ENCODE results near the gene ARHGEF7.
"Not testable (repeated sequence)": the region's sequence is repeated elsewhere in the genome, so short reads cannot be mapped to it uniquely, and the experiment has no call there.

ARHGEF7 gene

DNA sequence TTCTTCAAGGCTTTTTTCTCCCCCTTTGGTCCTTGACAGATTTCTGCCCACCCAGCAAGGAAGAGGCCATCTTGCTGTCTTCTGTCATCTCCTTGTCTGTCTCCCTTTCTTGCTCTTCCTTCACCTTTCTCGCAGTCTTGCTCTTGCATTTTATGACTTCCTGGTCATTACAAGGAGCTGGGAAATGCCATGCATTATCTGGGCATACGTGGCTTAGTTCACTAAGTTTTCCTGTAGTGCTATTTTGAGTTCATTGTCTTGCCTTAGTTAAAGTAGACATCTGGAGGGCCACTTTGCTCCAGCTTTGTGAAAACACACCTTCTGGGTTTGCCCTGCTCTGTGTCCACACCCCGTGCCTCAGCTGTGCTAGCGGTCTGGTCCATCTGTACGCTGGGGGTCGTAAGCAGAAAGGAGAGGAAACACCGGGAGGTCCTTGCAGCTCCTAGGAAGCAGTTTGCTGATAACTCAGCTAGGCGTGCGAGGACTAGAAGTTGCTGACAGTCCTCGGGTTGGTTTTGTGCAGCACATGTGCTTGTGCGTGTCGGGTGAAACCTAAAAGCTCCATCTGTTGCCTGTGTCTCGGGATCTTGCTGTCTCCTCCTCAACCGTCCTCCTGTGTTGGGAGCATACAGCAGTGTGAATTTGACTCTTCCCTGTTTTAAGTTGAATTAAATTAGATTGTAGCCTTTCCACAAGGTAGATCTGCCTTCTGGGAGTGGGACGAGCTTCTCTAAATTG is 59.4 kb downstream of the ARHGEF7 start:
- DNase-seq: no peak

DNA sequence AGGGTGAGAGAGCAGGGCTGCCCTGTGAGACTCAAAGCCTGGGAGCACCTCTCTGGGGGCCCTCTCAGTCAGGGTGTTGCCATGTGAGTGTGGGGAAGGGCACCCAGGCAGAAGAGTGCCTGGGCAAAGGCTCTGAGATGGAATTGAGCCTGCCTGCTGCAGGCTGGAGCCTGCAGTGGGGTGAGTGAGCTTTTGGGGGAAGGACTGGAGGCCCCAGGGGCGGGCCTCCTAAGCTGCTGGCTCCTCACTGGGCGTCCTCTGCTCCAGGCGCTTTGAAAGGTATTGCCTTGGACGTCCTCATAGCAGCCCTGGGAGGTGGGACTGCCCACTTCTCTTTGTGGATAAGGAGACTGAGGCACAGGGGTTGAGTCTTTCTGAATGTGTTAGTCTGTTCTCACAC is 60.3 kb downstream of the ARHGEF7 start:
- no peak for DNase-seq

DNA sequence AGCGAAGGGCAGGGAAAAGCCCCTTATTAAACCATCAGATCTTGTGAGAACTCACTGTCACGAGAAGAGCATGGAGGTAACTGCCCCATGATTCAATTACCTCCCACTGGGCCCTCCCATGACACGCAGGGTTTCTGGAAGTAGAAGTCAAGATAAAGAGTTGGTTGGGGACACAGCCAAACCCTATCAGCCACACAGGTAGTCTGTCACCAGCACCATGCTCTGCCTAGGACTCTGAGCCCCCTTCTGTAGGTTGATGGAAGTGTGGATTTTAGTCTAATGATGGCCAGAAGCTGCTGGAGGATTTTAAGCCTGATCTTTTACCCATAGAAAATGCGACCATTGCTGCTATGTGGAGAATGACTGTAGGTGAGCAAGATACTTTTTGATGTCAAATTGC is 60.8 kb downstream of the ARHGEF7 start:
- peak in 2 of 4 experiments; percentile 2 to 30 for DNase-seq

DNA sequence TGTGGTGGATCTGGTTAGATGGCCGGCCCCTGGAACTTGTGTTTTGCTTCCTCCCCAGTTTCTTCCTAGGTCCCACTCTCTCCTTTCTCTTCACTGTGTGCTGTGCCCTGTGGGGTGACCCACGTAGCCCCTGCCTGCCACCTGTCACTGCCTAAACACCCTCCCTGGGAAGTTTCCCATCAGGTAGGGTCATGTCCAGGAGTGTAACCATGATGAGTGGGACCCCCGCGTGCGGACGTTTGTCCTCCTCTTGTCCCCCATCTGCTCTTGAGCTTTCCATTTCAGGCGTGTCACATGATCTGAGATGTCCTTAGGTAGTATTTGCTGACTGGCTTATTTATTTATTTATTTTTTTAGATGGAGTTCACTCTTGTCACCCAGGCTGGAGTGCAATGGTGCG is 61.3 kb downstream of the ARHGEF7 start:
- no peak for DNase-seq

DNA sequence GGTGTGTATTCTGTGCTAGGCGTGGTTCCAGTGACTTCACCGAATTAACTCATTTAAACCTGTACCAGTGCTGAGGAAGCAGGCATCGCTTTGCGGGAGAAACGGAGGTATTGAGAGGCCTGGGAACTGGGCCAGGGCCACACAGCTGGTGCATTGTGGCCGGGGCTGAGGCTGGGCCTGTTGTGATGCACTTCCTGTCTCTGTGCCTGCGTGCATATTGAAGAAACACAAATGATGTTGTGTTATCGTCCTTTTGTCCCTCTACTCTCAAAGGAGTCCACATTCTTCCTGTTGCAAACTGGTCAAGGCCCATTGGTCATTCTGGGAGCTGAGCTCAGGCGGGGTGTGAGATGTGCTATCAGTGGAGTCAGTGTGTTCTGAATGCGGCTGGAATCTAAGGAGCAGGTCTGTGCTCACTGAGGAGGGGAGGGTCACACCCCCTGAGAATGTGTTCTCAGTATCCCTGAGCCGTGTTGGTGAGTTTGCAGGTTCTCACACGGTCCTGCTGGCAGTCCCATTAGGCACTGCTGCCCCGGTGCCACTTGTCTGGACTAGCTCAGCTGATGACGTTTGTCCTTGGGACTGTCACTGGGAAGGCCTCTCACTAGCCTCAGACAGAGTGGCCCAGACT is 62.1 kb downstream of the ARHGEF7 start:
- DNase-seq: peak; percentile 32 to 76 (median 69)

DNA sequence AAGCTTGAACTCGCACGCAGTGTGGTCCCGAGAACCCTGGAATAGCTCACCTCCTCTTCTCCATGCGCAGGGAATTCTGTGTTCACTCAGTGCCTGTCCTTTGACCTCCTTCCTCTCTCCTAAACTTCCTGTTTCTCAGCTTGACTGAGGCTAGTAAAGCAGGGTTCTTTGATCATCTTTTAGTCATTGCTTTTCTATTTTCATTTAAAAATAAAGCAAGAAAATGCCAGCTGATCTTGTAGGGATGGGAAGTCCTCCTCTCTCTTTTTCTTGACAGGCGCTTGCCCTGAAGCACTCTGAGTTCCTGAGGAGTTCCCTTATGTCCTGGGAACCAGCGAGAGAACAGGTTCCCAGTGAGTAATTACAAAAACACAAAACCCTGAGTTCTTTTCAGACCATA is 62.8 kb downstream of the ARHGEF7 start:
- DNase-seq: peak; percentile 49 to 81 (median 56)

DNA sequence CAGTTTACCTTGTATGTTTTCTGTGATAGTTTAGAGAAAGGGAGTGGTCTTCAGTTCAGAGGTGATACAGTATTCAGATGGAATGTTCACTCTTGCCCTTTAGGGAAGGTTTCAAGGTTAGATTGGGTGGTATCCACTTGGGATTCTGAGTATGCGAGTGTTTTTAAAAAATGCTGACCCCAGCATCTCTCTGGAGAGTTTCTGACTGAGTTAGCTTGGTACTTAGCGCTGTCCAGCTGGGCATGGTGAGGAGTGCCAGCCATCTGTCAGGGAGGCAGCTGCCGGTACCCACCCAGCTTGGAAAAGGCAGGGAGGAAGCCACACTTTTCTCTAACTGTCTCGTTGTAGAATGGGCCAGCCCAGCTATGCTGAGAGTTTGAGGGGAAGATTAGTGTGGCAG is 63.3 kb downstream of the ARHGEF7 start:
- DNase-seq: no peak

DNA sequence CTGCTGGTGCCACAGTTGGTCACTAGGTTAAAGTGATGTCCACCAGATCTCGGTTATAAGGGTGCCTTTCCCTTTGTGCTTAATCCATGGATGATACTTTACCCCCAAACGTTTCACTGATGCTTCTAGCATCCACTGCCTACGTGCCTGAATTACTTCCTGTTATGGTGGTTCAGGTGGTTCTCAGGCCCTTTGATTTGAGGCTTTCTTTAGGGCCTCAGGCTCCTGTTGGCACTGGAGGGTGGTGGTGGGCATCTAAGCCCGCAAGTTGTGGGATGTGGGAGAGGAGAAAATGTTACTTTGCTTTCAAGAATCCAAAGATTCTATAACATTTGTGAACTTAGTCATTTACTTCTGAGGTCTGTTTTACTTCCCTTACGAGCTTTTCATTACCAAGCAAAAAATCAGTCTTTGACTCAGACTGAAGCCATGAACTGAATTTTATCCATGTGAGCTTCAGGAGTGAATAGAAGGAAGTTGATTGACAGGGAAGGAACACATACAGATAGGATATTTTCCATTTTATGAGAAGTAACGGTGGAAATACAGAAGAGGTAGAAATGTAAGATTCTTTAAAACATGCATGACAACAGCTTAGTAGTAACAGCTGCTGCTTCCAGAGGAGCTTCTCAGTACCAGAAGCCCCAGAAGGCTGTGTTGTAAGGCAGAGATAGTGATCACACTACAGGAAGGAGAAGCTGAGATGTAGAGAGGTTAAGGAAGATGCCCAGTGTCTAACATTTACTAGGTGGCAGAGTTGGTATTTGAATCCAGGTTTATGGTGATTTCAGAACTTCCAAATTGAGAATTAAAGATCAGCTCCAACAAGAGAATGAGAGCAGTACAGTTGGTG is 65.0 kb downstream of the ARHGEF7 start:
- DNase-seq: peak in 3 of 4 experiments; percentile 14 to 70 (median 57)

DNA sequence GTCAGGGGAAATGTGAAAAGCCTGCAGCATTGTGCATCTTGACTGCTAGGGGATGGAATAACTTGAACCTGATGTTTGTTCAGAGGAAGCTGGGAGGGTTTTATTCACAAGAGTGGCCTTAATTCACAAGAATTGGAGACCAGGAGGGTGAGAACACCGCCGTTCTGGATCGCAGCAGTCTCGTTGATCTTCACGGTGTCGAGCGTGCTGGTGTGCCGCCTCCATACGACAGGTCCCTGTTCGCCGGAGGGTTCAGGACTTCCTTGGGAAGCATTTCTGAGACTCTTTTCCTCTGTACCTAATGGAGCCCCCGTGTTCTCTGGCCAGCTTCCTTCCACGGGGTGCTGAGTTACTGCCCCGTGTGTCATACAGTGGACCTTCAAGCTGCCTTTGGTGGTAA is 66.9 kb downstream of the ARHGEF7 start:
- DNase-seq: no peak

DNA sequence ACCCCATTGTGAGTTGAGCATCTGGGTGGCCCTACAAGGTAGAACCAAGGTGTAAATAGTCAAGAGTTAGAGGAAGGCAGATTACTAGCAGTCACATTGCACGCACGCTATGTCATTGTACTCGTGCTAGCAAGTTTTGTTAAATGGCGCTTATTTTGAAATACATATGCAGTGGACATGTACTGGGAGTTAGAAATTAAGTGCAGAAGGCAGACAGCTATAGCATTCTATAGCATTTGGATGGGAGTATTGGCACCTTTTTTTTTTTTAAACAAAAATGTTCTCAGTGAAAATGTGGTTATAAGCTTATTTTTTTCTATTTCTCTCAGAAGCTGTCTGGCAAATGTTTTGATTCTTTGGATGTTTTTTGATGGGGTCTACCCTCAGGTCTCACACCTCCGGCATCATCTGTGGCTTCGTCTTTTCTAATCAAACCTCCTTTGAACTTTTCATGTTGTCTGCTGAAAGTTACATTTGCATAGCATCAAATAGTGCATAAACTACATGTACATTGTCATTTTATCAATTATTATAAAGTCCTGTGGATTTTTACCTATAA is 68.1 kb downstream of the ARHGEF7 start:
- no peak for DNase-seq

DNA sequence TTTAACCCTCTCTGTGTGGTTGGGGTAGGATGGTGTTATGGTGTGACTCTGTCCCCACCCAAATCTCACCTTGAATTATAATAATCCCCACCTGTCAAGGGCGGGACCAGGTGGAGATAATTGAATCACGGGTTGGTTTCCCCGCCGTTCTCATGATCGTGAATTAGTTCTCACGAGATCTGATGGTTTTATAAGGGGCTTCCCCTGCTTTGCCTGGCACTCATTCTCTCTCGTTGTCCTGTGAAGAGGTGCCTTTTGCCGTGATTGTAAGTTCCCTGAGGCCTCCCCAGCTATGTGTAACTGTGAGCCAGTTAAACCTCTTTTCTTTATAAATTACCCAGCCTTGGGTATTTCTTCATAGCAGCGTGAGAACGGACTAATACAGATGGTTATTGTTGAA is 68.8 kb downstream of the ARHGEF7 start:
- no peak for DNase-seq

DNA sequence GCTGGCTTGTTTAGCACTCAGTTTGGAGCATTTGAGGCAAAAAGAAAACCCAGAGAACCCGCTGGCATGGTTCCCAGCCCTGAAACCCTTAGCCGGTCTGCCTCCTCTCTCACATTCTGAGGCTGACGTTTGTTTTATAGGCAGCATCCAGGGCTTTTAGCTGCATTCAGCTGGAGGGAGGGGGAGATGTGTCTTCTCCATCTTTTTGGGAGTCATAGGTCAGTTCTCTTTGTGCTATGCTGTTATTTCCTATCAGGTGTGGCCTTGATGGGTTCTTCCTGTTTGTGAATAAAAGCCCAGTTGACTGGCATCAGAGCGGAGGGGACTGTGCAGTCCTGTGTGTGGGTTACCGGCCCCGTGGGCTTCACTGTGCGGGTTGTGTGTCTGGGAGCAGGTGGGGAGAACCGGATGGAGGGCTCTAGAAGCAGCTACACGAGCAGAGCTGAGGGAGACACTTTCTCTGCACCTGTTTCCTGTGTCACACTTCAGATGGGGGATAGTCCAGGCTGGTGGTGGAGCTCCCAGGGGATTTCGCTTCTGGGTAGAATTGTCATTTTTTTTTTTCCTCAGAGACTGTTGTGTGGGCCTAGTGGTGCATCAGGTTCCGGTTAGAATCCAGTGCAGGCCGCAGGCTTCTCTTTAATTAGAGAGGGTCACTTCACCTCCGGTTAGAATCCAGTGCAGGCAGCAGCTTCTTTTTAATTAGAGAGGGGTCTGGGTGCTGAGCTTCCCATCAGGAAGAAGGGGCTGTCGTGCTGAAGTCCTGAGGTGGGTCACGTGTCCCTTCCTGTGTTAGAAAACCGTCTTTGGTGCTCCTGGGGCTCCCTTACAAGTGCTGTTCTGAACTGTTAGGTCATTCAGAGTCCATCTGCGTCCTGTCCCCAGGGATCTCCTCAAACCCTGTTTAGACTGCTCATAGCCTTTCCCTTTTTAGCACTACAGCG is 69.6 kb downstream of the ARHGEF7 start:
- DNase-seq: no peak

DNA sequence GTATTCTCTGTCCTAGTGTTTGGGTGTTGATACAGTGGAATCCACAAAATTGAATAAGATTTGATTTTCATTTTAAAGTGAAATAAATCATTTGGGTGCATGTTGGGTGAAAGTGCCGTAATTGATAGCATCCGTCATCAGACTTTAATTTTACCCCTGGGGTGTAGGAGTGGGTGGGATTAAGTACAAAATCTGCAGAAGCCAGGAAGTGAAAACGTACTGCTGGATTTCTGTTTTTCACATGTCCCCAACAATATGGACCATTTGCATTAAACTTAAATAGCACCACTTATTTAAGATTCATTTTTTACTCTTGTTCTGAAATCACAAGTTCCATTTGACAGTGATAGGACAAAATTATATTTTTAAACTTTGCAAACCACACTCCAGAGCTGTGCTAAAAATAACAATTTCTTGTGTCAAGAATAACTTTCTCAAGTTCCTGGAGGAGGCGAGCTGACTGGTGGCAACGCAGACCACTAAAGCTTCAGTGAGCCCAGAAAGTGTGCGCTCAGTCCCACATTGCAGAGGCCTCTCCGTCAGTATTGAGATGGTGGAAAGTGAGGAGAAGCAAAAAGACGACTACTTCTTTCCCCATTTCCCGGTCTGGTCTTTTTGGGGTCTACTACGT is 71.3 kb downstream of the ARHGEF7 start:
- DNase-seq: no peak

DNA sequence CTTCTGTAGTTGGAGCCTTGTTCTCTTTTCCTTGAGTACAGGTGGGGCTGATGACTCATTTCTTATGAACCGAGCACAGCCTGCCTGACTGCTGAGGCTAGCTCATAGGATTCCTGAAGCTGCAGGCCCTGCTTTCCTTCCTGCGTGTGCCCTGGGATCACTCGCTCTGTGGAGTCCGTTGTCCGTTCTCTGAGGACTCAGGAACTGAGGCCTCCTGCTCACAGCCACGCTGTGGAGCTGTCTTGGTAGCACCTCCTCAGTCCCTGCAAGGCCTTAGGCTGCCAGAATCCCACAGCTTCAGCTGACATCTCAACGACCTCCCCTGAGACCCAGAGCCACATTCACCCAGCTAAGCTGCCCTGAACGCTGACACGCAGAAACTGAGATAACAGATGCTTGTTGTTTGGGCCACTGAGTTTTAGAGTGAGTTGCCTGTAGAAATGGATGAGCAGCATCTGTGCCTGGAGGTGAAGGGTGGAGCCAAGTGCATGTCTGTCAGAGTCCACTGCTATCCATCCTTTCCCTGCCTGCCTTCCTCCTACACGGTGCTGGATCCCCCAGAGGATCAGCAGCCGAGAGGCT is 72.9 kb downstream of the ARHGEF7 start:
- DNase-seq: no peak

DNA sequence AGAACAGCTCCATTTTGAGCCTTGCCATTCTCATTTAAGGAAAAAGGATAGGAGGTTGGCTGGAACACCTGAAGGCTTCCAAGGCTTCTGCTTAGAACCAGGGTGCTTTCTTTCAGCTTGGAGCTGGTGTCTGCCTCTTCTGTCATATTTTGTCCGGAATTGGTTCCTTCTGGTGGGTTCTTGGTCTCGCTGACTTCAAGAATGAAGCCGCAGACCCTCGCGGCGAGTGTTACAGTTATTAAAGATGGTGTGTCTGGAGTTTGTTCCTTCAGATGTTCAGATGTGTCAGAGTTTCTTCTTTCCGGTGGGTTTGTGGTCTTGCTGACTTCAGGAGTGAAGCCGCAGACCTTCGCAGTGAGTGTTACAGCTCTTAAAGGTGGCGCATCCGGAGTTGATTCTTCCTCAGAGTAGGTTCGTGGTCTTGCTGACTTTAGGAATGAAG is 74.0 kb downstream of the ARHGEF7 start:
- DNase-seq: not testable (repeated sequence)

DNA sequence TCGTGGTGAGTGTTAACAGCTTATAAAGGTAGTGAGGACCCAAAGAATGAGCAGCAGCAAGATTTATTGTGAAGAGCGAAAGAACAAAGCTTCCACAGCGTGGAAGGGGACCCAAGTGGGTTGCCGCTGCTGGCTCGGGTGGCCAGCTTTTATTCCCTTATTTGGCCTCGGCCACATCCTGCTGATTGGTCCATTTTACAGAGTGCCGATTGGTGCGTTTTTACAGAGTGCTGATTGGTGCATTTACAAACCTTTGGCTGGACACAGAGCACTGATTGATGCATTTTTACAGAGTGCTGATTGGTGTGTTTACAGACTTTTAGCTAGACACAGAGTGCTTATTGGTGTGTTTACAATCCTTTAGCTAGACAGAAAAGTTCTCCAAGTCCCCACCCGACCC is 74.4 kb downstream of the ARHGEF7 start:
- not testable (repeated sequence) for DNase-seq

DNA sequence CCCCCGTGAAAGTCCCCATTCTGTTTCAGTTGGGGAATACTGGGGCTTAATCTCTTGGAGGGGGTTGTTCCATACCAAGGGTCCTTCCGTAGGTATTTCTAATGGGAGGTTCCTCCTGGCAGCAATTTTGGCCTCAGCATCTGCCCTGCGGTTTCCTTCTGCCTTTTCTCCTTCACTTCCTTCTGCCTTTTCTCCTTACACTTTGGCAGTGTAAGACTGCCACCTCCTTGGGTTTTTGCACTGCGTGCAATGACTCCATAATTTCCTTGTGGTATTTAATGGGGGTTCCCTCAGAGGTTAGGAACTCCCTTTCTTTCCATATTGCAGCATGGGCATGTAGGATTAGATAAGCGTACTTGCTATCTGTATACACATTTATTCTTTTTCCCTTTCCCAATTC is 78.1 kb downstream of the ARHGEF7 start:
- peak; percentile 30 to 37 (median 34) for DNase-seq

DNA sequence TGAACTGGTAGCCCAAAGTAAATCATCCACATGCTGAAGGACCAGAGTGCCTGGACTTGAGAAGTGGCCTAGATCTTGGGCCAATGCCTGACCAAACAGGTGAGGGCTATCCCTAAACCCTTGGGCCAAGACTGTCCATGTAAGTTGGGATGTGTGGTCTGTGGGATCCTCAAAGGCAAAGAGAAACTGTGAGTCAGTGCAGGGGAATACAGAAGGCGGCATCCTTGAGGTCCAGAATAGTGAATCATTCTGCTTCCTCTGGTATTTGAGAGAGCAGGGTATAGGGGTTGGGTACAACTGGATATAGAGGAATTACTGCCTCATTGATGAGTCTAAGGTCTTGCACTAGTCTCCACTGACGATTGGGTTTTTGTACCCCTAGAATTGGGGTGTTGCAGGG is 79.5 kb downstream of the ARHGEF7 start:
- DNase-seq: not testable (repeated sequence)

DNA sequence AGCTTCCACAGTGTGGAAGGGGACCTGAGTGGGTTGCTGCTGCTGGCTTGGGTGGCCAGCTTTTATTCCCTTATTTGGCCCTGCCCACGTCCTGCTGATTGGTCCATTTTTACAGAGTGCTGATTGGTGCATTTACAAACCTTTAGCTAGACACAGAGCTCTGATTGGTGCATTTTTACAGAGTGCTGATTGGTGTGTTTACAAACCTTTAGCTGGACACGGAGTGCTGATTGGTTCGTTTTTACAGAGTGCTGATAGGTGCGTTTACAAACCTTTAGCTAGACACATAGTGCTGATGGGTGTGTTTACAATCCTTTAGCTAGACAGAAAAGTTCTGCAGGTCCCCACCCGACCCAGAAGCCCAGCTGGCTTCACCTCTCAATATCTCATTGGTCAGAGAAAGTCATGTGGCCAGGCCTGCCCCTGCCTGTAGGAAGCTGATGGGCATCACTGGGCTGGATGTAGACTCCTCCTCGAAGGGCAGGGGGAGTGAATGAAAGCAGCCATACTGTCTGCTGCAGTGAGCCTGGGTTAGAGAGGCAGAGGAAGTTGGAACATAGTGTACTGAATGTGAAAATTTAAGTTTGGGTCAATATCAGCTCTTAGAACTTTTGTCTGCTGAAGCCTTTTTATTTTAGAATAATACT is 83.7 kb downstream of the ARHGEF7 start:
- DNase-seq: not testable (repeated sequence)

DNA sequence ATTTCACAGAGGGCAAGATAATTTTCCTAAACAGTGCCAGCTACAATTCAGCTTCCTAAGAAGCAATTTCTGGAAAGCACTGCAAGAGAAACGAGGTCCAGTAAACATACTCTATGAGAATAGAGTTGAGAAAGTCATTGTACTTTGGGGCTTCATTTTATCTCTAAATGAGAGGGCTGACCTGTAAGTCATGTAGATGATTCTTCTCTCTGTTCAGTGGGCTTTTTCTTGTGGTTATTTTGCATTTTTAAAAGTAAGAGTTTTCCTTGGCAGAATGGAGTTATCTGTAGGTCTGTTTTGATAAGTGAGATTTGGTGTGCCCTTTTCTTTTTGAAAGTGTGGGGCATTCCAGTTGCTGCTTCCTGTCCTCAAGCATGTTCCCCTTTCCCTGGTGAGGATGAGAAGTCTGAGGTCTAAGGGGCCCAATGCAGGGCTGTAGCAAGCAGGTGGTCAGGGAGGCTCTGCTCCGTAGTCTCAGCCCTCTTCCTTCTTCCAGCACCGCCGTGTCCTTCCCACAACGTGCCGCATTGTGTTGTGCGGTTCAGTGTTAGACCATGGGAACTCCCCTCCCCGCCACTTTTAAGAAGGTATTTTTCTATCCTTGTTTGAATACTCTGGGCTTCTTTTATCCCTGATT is 86.3 kb downstream of the ARHGEF7 start:
- peak in 2 of 4 experiments; percentile 24 to 30 for DNase-seq
